Measurements from ENCODE around the gene KDM4D. TPM values are rescaled to one million over a fixed set of nuclear protein-coding genes. Genes with fewer than 3 reads are reported as not detected.

The KDM4D gene
- total and polyA plus RNA-seq, 2 of the 8 experiments (the other 6 are each of a cell fraction or from before 2014, with no cell fraction given), result 1.5 to 4.5 TPM

DNA sequence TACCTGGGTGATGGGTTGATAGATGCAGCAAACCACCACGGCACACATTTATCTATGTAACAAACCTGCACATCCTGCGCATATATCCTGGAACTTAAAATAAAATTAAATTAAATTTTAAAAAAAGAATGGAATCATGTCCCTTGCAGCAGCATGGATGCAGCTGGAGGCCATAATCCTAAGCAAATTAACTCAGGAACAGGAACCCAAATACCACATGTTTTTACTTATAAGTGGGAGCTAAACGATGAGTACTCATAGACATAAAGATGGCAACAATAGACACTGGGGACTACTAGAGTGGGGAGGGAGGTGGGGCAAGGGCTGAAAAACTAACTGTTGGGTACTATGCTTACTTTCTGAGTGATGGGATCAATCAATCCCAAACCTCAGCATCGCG, 41.0 kb upstream of the KDM4D start:
- Histone ChIP-seq H2BK20ac (ENCODE audit: low read length) (no peak overlapping the region), H3K79me2 (ENCODE audit: control insufficient read depth in 1 of 2, insufficient read depth in 2 of 2, low read length in 2 of 2) (no peaks in the 10 kb centered on the region), H3K27me3 (replicated peaks in 1 of 4; ENCODE audit: control insufficient read depth in 3 of 4, extremely low read depth in 1 of 4, insufficient read depth in 3 of 4, low read length in 3 of 4) (no peaks in the 10 kb centered on the region), H3K79me1 (ENCODE audit: low read depth, low read length) (no peaks in the 10 kb centered on the region), H3K14ac (ENCODE audit: insufficient read length) (no peak overlapping the region), H3K4ac (replicated peaks; ENCODE audit: insufficient read length, low read depth, low read length) (no peak overlapping the region), H2AK5ac (ENCODE audit: low read depth, low read length) (no peak overlapping the region), H4K8ac (ENCODE audit: extremely low read depth, insufficient read depth, low read length) (no peak overlapping the region), H4K5ac (ENCODE audit: insufficient read length, low read depth, low read length) (no peak overlapping the region), H4K20me1 (replicated peaks in 1 of 2; ENCODE audit: control insufficient read depth in 1 of 2, insufficient read depth in 2 of 2, low read length in 2 of 2) (no peaks in the 10 kb centered on the region), H4K91ac (replicated peaks; ENCODE audit: insufficient read length, low read length) (no peak overlapping the region), H3K23me2 (ENCODE audit: low read depth, low read length) (no peaks in the 10 kb centered on the region), H3K9me3 (ENCODE audit: insufficient read depth in 2 of 2, low read depth in 1 of 2, low read length in 1 of 2) (no peaks in the 10 kb centered on the region), H2AFZ (ENCODE audit: low read length) (no peak overlapping the region), H3K23ac (ENCODE audit: insufficient read length) (no peak overlapping the region), H3K18ac (ENCODE audit: extremely low read depth, low read length) (no peak overlapping the region), H2BK5ac (ENCODE audit: low read depth, low read length) (no peak overlapping the region), H3K27ac (ENCODE audit: low read depth, low read length) (no peak overlapping the region), H2BK12ac (ENCODE audit: low read depth, low read length) (no peak overlapping the region), H2BK120ac (replicated peaks; ENCODE audit: low read depth, low read length) (no peak overlapping the region), H3K4me1 (replicated peaks in 1 of 4; ENCODE audit: control insufficient read depth in 3 of 4, insufficient read depth in 4 of 4, low read length in 3 of 4) (peaks cover 0 to 8% (median 4%) of the 10 kb centered on the region in 4 experiments; a peak in 3 of 7 replicates), H3K56ac (replicated peaks; ENCODE audit: insufficient read length, low read depth, low read length) (no peak overlapping the region), H3K9ac (replicated peaks in 1 of 4; ENCODE audit: extremely low read depth in 1 of 4, low read depth in 3 of 4, low read length in 3 of 4) (no peak overlapping the region), H2BK15ac (ENCODE audit: low read length) (no peak overlapping the region), H3K4me2 (ENCODE audit: insufficient read depth in 1 of 2, low read depth in 2 of 2, low read length in 2 of 2) (no peak overlapping the region), H3K4me3 (ENCODE audit: extremely low read depth in 1 of 4, insufficient read depth in 2 of 4, low read depth in 3 of 4, low read length in 4 of 4) (no peak overlapping the region), H3K36me3 (ENCODE audit: control insufficient read depth in 2 of 4, insufficient read depth in 4 of 4, low read length in 3 of 4) (no peaks in the 10 kb centered on the region)
- WGBS, 2 experiments (ENCODE audit: extremely low coverage in 1 of 2, insufficient coverage in 1 of 2, insufficient read length in 1 of 2, insufficient replicate concordance in 2 of 2, low coverage in 1 of 2, low lambda C conversion rate in 2 of 2, missing lambda C conversion rate in 1 of 2), result 93% methylated on average over 5 of the region's 5 CpGs; no CpG with 5 or more reads in 1 of the 2 experiments
- FAIRE-seq, result no peak
- POLR2A ChIA-PET (ENCODE audit: partially characterized antibody), result interaction anchor here (0.9 kb wide), 1 partner anchor 21 kb away, joined by 3 read pairs; no protein-coding TSS in a partner anchor
- TF ChIP-seq CBX5 (IDR thresholded peaks at IDR 0.05; ENCODE audit: low read depth, low read length) (no peak), HDAC2 (IDR thresholded peaks at IDR 0.05; ENCODE audit: borderline replicate concordance in 1 of 2, low read depth in 2 of 2, low read length in 2 of 2) (no peak), TAF1 (IDR thresholded peaks at IDR 0.05; ENCODE audit: low read depth, low read length) (no peak)
- TF ChIP-seq, protein P1, sequence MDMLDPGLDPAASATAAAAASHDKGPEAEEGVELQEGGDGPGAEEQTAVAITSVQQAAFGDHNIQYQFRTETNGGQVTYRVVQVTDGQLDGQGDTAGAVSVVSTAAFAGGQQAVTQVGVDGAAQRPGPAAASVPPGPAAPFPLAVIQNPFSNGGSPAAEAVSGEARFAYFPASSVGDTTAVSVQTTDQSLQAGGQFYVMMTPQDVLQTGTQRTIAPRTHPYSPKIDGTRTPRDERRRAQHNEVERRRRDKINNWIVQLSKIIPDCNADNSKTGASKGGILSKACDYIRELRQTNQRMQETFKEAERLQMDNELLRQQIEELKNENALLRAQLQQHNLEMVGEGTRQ (IDR thresholded peaks at IDR 0.05; ENCODE audit: low read length), result no peak
- DNase-seq (ENCODE audit: low read depth in 1 of 2, low spot score in 2 of 2), result no peak
- CTCF ChIA-PET (ENCODE audit: partially characterized antibody), result interaction anchor here (0.7 kb wide), 1 partner anchor 1494 kb away, joined by 4 read pairs; no protein-coding TSS in a partner anchor

Data from H1 (cell line).